Duodenal mucosa (tissue), 2 donors: ENCODE measurements around the gene TERF2IP.

Source experiments
- H3K27ac ChIP-seq: one replicate; pipeline ENCODE4 v1.7.0; 2013; ENCODE audit warnings: low read depth, low read length
- H3K27me3 ChIP-seq, 2 donors: one replicate each; pipeline ENCODE4 v1.7.0; 2013; ENCODE audit warnings: low read length in 2 of 2, control low read depth in 1 of 2; ENCODE audit not compliant: insufficient read depth in 2 of 2, control insufficient read depth in 1 of 2
- H3K36me3 ChIP-seq, 2 donors: one replicate each; pipeline ENCODE4 v1.7.0; 2013; ENCODE audit warnings: low read length in 2 of 2, control low read depth in 1 of 2; ENCODE audit not compliant: insufficient read depth in 2 of 2, control insufficient read depth in 1 of 2
- H3K4me1 ChIP-seq, 2 donors: one replicate each; pipeline ENCODE4 v1.7.0; 2013; ENCODE audit warnings: low read length in 2 of 2, control low read depth in 1 of 2; ENCODE audit not compliant: insufficient read depth in 2 of 2, control insufficient read depth in 1 of 2
- H3K4me3 ChIP-seq, 2 donors: one replicate each; pipeline ENCODE4 v1.7.0; 2013; ENCODE audit warnings: low read length in 2 of 2, low read depth in 1 of 2
- H3K9ac ChIP-seq, 2 donors: one replicate each; pipeline ENCODE4 v1.7.0; 2013; ENCODE audit warnings: low read length in 2 of 2, low read depth in 1 of 2
- H3K9me3 ChIP-seq, 2 donors: one replicate each; pipeline ENCODE4 v1.7.0; 2013; ENCODE audit warnings: low read length in 2 of 2, control low read depth in 1 of 2; ENCODE audit not compliant: control insufficient read depth in 1 of 2

TERF2IP gene

DNA sequence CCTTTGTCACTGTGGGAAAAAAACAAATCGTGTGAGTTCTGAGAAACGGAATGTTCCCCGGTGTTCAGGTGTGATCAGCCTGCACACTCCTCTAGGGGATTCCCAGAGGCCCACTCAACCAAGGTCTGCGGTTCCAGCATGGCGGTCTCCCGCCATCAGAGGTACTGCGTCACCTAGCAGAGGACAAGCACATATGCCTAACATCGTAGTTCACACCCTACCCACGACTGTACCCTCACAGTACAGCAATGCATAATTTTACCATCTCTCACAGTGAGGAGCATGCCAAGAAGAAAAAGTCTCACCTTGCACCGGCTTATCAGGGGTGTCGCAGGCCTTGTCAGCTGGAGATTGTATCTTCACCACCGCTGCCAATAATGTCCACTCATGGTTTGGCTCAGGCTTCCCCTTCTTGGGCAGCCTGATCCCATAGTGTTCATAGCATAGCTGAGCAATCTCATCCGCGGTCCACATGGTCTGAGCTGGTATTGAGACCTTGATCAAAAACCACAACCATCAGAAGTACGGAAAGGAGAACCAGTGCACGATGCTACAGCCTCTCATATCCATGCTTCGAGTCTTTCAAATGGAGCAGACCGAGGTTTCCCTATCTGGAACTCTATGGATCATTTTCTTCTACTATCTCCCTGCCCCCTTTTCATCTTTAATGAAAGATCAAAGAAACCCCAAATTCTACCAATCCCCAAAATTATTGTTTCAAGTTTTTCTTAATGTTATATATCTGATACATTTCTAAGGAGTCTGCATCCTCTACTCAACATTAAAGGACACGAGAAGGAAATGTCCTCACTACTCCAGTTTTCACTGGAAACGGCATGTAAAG, 27.0 kb upstream of the TERF2IP start:
- no peak overlapping the region for H3K27ac ChIP-seq
- H3K4me1 ChIP-seq, result peaks cover 23 to 24% of the 10 kb centered on the region in 2 donors
- no peaks in the 10 kb centered on the region for H3K9me3 ChIP-seq
- no peaks in the 10 kb centered on the region for H3K27me3 ChIP-seq
- H3K9ac ChIP-seq, result peak overlapping the region in 1 of 2 donors; percentile 3
- peaks cover 17 to 46% of the 10 kb centered on the region in 2 donors for H3K36me3 ChIP-seq
- H3K4me3 ChIP-seq, result peak overlapping the region in 1 of 2 donors; percentile 1

DNA sequence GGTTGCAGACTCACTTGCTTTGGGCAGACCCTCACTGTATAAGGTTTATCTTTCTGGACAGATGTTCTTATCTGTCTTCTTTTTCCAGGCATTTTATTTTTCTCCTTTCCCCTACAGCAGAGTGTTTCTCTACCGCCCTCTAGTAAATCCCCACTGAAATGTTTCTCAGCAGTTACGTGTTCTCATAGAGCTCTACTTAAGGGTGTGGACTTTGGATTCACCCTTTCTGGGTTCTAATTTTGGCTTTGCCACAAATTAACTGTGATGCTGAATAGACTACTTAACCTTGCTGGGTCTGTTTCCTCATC, 26.4 kb upstream of the TERF2IP start:
- no peaks in the 10 kb centered on the region for H3K27me3 ChIP-seq
- peaks cover 21 to 46% of the 10 kb centered on the region in 2 donors for H3K36me3 ChIP-seq
- H3K9ac ChIP-seq, result peak overlapping the region in 1 of 2 donors; percentile 3
- H3K4me1 ChIP-seq, result peaks cover 23 to 24% of the 10 kb centered on the region in 2 donors
- H3K4me3 ChIP-seq, result no peak overlapping the region
- no peak overlapping the region for H3K27ac ChIP-seq
- no peaks in the 10 kb centered on the region for H3K9me3 ChIP-seq

DNA sequence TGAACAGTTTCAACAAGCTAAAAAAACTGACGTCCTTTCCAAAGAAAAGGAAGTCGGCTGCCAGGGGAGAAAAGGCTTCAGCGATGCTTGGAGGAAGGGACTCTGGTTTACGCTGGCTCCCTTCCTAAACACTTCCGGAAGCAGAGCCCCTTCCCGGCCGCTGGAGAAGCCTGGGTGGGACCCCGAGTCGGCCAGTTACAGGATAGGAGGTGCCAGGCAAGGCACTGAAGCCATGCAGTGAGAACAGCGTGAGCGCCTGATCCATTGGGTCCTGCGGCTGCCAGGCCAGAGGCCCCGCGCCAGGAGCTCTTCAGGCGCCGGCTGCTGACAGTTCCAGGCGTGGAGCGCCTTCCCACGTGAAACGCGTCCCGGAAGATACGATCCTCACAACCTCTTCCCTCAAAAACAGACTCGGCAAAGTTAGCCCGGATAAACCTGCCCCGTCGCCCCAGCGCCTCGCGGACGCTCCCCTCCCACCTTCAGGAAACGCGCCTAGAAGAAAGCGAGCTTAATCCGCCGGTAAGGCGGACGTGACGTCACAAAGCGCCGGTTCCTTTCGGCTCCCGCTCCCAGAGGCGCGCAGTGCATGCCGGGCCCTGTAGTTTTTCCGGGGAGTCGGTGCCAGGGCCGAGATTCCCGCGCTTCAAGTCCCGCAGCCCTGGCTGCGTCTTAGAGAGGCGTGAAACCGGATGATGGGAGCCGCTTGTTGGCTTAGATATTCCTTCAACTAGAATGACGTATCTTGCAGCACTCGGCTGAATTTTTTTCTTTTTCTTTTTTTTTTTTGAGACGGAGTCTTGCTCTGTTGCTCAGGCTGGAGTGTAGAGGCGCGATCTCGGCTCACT, 24.6 kb upstream of the TERF2IP start, which contains the start of gene ADAT1:
Gene ADAT1 (minus strand): TSS at position 521 of the 845 bp plus-strand sequence. CDS start 2,482 bp downstream, outside the sequence.
- H3K36me3 ChIP-seq, result peaks cover 25 to 47% of the 10 kb centered on the region in 2 donors
- no peaks in the 10 kb centered on the region for H3K9me3 ChIP-seq
- peak within 1 kb of the TSS; percentile 91 to 94 for H3K4me3 ChIP-seq
- H3K4me1 ChIP-seq, result peaks cover 23 to 24% of the 10 kb centered on the region in 2 donors
- H3K9ac ChIP-seq, result peak within 1 kb of the TSS; percentile 94 to 99
- H3K27ac ChIP-seq, result peak within 1 kb of the TSS; percentile 90
- no peaks in the 10 kb centered on the region for H3K27me3 ChIP-seq

DNA sequence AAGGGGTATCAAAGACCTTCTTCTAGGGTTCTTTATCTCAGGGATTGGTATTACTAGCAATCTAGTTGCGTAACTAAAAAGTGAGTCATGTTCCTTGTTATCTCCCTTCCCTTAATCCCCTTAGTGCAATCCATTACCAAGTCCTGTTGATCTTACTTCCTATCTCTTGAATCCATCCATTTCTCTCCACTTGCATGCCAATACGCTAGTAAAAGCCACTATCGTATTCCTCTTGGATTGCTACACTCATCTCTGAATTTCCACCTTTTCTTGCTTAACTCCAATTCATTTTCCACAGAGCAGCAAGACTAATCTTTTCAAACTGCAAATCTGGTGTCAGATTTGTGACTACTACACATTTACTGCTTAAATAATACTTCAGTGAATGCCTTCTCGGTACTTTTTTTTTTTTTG, 22.6 kb upstream of the TERF2IP start:
- H3K4me1 ChIP-seq, result peaks cover 23 to 24% of the 10 kb centered on the region in 2 donors
- H3K36me3 ChIP-seq, result peaks cover 39 to 51% of the 10 kb centered on the region in 2 donors
- H3K4me3 ChIP-seq, result no peak overlapping the region
- no peaks in the 10 kb centered on the region for H3K9me3 ChIP-seq
- no peak overlapping the region for H3K9ac ChIP-seq
- no peak overlapping the region for H3K27ac ChIP-seq
- H3K27me3 ChIP-seq, result no peaks in the 10 kb centered on the region

DNA sequence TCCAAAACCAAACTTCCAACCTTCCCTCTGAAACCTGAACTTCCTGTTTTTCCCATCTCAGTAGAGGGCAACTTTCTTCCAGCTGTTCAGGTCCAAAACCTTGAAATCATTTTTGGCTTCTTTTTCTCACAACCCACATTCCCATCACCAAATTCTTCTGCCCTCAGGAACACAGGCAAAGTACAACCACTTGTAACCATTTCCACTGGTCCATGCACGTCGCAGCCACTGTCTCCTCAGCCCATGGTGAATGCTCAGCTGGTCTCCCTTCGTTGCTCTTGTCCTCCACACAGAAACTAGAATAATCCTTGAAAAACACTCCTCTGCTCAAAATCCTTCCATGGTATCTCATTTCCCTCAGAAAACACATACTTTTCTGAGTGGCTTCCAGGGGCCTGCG, 20.8 kb upstream of the TERF2IP start:
- Histone ChIP-seq H3K27me3 (no peaks in the 10 kb centered on the region), H3K9me3 (no peaks in the 10 kb centered on the region), H3K4me1 (peaks cover 8 to 15% of the 10 kb centered on the region in 2 donors), H3K9ac (no peak overlapping the region), H3K4me3 (no peak overlapping the region), H3K27ac (no peak overlapping the region), H3K36me3 (peaks cover 40 to 62% of the 10 kb centered on the region in 2 donors)

DNA sequence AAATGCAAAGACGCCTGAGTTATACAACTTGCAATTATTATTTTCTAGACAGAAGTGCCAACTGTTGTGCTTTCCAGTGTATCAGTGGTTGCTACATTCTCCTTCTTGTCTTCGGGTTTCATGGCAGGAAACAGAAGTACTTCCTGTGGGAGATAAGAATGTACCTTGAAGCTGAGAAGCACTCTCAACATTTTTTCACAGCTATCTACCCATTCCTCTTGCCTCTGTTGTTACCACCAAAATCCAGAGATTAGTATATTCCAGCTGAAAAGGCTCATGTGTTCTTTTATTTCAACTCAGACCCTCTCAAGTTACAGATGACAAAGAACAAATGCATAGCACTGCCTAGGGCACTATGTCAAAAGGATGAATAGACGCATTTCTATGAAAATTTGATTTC, 19.7 kb upstream of the TERF2IP start:
- H3K4me1 ChIP-seq, result peaks cover 0 to 6% of the 10 kb centered on the region in 2 donors
- no peak overlapping the region for H3K4me3 ChIP-seq
- no peak overlapping the region for H3K27ac ChIP-seq
- H3K9ac ChIP-seq, result no peak overlapping the region
- peaks cover 40 to 71% of the 10 kb centered on the region in 2 donors for H3K36me3 ChIP-seq
- H3K9me3 ChIP-seq, result no peaks in the 10 kb centered on the region
- no peaks in the 10 kb centered on the region for H3K27me3 ChIP-seq

DNA sequence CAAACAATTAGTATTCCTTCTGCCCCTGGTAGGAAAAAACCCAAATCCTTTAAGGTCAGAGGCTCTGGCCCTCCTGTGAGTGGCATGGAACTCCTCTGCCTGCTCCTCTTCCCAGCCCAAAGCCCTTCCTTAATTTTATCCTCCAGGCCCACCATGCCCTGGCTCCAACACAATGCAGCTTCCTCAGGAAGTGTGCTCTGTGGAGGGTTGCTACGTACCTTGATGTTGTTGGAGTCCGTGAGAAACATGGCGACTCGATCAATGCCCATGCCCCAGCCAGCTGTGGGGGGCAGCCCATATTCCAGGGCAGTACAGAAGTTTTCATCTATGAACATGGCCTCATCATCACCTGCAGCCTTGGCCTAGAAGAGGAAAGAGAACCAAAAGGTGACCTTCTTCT, 19.2 kb upstream of the TERF2IP start:
- H3K4me1 ChIP-seq, result peaks cover 0 to 6% of the 10 kb centered on the region in 2 donors
- no peak overlapping the region for H3K9ac ChIP-seq
- H3K27me3 ChIP-seq, result no peaks in the 10 kb centered on the region
- H3K36me3 ChIP-seq, result peaks cover 43 to 76% of the 10 kb centered on the region in 2 donors
- H3K4me3 ChIP-seq, result no peak overlapping the region
- H3K27ac ChIP-seq, result no peak overlapping the region
- no peaks in the 10 kb centered on the region for H3K9me3 ChIP-seq

DNA sequence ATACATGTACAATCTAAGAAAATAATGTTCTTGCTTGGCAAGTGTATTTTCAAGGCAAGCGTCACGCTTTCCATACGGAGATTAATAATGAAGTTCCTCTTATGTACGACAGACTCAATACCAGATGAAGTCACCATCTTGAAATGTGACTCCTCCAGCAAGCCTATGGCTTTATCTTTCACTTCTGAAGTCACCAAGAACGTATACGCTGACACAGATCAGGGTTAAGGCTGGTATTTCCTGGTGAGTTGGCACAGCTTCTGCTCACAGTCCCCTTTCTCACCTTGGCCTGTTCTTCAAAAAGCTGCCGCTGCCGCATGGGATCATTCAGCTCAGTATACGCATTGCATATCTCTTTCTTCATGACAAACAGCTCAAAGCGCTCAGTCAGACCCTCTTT, 18.4 kb upstream of the TERF2IP start:
- Histone ChIP-seq H3K9ac (no peak overlapping the region), H3K27ac (no peak overlapping the region), H3K4me3 (no peak overlapping the region), H3K27me3 (no peaks in the 10 kb centered on the region), H3K9me3 (no peaks in the 10 kb centered on the region), H3K36me3 (peaks cover 49 to 83% of the 10 kb centered on the region in 2 donors), H3K4me1 (peaks cover 0 to 4% of the 10 kb centered on the region in 2 donors)

DNA sequence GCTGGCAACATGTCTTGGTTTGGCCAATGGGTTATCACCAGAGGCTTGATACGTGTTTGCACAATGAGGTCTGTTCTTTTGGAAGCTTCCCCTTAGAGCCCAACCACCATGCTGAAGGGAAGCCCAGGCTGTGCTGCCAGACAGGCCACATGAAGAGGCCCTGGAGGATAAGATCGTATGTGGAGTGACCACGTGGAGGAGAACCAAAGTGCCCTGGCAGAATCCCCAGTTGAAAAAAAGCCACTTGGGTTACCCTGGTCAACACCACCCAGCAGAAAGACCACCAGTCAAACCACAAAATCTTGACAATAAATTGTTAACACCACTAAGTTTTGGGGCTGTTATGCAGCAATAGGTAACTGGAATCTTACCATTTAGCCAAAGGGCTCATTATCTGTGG, 17.5 kb upstream of the TERF2IP start:
- H3K27me3 ChIP-seq, result no peaks in the 10 kb centered on the region
- H3K36me3 ChIP-seq, result peaks cover 53 to 91% of the 10 kb centered on the region in 2 donors
- H3K4me1 ChIP-seq, result no peaks in the 10 kb centered on the region
- H3K27ac ChIP-seq, result no peak overlapping the region
- no peak overlapping the region for H3K4me3 ChIP-seq
- H3K9me3 ChIP-seq, result no peaks in the 10 kb centered on the region
- H3K9ac ChIP-seq, result no peak overlapping the region

DNA sequence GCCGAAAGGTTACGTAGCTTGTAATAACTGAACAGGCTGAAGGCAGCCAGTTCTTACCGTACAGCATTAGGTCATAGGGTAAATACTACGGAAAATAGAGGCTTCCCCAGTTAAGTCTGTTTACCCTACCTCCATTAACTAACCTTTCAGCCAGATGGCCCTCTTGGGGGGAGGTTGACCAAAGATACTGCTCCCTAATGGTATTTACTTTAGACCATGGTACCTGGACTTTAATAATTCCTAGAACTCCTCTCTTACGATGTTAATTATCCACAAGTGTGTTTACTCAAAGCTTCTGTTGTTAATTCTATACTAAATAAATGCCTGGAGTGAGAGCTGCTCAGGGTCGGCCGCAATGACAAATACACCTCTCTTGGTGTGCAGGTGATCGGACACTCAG, 14.7 kb upstream of the TERF2IP start:
- no peaks in the 10 kb centered on the region for H3K27me3 ChIP-seq
- no peaks in the 10 kb centered on the region for H3K9me3 ChIP-seq
- no peak overlapping the region for H3K9ac ChIP-seq
- peaks cover 57 to 92% of the 10 kb centered on the region in 2 donors for H3K36me3 ChIP-seq
- H3K4me1 ChIP-seq, result no peaks in the 10 kb centered on the region
- no peak overlapping the region for H3K27ac ChIP-seq
- H3K4me3 ChIP-seq, result no peak overlapping the region
